CD4-positive, alpha-beta T cell treated with Interferon alpha-2 for 1 hour (primary cell): ENCODE results near the gene SCARB1.

Source experiments
- DNase-seq, 2 donors: peaks; one replicate each; pipeline ENCODE4 v3.0.0-alpha.2; 2020 to 2022

SCARB1 gene

DNA sequence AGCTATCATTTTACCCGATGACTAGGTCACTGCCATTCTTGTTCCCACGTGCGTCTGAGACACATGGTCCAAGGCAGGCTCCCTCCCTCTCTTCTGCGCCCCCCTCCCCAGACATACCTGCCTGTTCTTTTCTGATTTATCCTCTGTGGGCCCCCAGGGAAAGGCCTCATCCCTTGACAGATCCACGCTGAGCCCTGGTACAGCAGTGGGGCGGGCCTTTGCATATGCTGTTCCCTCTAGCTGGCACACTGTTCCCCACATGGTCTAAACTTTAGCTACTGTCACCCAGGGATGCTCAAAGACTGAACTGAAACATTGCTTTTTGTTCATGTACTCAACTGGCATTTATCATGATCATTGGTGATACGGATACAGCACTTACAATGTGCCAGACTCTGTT, 122.5 kb downstream of the SCARB1 start:
- DNase-seq = no peak

GRCh38 chr12:124740691-124741137, 123.0 kb downstream of the SCARB1 start:
- no peak for DNase-seq

- DNase-seq = no peak
Observed at GRCh38 chr12:124739953-124740561, 123.6 kb downstream of the SCARB1 start.

GRCh38 chr12:124738636-124739467, 124.8 kb downstream of the SCARB1 start:
- no peak for DNase-seq

GRCh38 chr12:124737772-124738635, 125.7 kb downstream of the SCARB1 start:
- no peak for DNase-seq

DNA sequence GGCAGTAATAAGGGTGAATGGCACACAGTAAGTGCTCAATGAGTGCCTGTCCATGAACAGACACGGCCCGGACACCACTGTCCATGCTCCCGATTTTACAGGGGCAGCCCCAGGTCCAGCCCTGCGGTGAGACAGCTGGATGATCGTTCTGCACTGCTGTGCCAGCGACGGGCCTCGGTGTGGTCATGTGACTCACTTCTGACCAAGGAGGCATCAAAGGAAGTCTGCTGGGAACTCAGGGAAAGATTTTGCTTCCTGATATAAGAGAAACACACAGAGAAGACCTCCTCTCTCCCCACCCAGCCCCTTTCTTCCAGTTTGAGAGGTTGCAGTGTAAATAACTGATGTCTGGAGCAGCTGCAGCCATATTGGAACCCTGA, 126.6 kb downstream of the SCARB1 start:
- no peak for DNase-seq

DNA sequence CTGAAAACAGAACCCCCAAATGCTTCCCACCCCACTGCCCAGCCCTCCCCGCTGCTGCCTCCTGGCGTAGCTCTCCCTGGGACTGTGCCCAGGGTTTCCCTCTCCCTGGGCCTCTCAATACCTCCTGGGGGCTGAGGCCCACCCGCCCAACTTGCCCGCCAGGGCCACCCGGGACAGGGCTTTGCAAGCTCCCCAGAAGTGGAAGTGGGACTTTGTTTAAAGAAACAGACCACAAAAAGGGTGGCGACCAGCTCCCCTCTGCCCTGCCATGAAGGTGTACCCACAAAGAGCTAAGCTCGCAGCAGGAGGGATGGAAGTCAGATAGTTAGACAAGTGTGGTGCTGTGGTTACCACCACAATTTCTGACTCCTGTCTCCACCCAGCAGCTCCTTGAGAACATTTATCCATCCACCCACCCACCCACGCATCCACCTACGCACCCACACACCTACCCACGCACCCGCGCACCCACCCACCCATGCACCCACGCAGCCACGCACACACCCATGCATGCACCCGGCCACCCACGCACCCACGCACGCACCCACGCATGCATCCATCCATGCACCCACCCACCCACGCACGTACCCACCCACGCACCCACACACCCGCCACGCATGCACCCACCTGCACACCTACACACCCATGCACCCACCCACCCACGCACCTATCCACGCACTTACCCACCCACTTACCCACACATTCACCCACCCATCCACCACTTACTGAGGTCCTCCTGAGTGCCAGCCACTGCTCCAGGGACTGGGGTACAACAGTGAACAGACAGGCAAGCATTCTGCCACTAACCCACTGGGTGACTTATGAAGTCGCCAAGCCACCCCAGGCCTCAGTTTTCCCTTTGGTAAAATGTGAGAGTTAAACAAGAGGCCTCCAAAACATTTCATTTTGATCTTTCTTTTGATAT, 127.3 kb downstream of the SCARB1 start:
- DNase-seq = no peak

DNA sequence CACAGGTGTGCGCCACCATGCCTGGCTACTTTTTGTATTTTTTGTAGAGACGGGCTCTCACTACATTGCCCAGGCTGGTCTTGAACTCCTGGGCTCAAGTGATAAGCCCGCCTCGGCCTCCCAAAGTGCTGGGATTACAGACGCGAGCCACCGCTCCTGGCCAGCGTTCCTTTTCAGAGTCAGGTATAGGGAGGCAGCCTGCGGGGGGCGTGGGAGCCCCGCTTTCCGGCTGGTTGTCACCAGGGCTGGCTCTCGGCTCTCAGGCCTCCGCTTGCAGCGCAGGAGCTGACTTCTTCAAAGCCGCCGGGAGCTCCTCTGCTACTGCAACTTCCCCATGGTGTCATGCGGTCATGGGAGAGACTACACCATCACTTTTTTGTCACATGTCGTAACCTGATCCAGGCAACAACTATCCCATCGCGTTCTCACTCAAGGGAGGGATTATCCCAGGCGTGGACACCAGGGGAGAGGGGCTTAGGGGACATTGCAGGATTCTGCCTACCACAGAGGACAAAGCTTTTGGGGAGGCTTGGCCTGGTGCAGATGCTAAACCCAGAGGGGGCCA, 129.4 kb downstream of the SCARB1 start:
- peak in 1 of 2 donors; percentile 60 for DNase-seq

- no peak for DNase-seq
Observed at GRCh38 chr12:124733086-124733485, 130.6 kb downstream of the SCARB1 start.

DNA sequence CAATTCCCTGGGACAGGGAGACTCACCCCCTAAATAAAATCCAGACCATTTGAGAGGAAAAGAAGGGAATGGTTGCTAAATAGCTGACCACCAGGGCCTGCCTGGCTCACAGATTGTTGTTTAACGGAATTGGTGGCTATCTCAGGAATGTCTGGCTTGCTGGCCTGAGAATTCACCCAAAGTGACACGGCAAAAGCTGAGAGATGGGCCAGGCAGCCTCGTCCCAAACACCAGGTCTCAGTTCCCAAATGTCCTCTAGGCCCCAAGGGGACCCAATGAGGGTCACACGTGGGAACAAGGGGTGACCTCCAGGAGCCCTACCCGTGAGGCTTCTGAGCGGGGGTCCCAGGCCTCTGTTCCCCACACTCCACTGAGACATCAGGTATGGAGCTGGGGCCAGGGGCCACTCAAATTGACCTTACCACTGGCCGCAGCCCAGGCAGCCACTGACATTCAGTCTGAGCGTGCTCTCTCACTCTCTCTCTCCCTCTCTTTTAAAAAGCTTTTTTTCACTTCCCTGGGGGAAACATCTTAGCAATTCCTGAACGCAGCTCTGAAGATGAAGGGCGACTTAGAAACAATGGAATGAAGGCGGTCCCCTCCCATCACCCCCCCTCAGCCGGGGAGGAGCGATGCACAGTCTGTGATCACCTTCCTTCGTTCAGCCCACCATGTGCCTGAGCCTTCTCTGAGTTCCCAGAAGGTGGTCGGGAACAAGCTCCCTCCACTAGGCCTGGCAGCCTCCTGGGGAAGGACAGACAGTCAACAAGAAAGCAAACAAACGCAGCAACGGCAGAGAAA, 131.2 kb downstream of the SCARB1 start:
- no peak for DNase-seq

DNA sequence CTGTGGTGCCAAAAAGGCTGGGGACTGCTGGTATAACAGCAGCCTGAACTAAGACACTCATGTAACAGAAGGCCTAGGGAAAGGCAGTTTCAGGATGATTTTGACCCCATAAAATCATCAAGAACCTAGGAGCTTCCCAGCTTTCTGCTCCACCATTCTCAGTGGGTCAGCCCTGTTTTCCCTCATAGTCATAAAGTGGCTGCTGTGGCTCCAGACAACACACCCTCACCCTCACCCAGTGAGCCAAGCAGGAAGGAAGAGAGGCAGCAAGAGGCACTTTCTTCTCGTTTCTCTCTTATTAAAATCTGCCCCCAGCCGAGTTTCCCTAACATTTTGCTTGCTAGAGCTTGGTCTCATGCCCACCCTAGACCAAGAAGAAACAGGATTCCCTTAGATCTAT, 131.8 kb downstream of the SCARB1 start:
- DNase-seq = no peak

- DNase-seq = no peak
Observed at GRCh38 chr12:124730455-124730932, 133.2 kb downstream of the SCARB1 start.

- no peak for DNase-seq
Observed at GRCh38 chr12:124727922-124728321, 135.7 kb downstream of the SCARB1 start.

GRCh38 chr12:124727264-124727800, 136.3 kb downstream of the SCARB1 start:
- DNase-seq = peak; percentile 24 to 81
